Tibial nerve (tissue), 4 donors: ENCODE data around the gene ISM1.
A peak's percentile ranks its signal among the peaks of the same experiment; 100 is the strongest.

ENCODE experiments used
- EP300 ChIP-seq, 2 donors: sonication (generic); formaldehyde crosslinking; IDR thresholded peaks; one replicate each; pipeline ENCODE4 v1.6.1; 2017; ENCODE audit warnings: antibody characterized with exemption in 2 of 2, mild to moderate bottlenecking in 1 of 2
- POLR2A ChIP-seq, 2 donors: fragments of 450-650 bp; IDR thresholded peaks; one replicate each; pipeline ENCODE4 v1.6.1; 2017; ENCODE audit warnings: antibody characterized with exemption in 2 of 2, mild to moderate bottlenecking in 2 of 2, moderate library complexity in 2 of 2
- TF ChIP-seq, protein P1 (sequence below), 5 experiments: fragments of 200-600 bp in 3 of 5; fragments of 450-650 bp in 2 of 5; sonication (generic) in 3 of 5; IDR thresholded peaks; one replicate each; pipeline ENCODE4 v1.5.1; 2016 to 2019; ENCODE audit warnings: antibody characterized with exemption in 5 of 5, mild to moderate bottlenecking in 3 of 5, moderate library complexity in 2 of 5

DNA sequence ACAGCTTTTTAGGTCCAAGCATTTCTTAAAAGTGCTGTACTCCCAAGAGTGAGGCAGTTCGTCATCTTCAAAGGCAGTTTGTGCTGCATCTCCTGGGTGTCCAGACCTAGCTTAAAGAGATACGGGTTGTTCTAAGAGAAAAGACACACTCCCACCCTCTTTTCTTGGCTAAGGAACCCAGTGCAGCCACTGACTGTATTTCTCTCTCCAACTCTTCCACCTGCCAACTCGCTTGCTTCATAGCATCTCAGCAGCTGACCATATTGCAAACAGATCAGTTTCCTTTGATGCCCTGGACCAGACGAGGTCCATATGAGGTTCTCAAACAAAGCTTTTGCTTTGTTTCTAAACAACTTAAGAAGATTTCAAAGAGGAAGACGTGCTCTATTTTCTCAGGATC is 101.1 kb downstream of the ISM1 start:
- TF ChIP-seq, protein P1, sequence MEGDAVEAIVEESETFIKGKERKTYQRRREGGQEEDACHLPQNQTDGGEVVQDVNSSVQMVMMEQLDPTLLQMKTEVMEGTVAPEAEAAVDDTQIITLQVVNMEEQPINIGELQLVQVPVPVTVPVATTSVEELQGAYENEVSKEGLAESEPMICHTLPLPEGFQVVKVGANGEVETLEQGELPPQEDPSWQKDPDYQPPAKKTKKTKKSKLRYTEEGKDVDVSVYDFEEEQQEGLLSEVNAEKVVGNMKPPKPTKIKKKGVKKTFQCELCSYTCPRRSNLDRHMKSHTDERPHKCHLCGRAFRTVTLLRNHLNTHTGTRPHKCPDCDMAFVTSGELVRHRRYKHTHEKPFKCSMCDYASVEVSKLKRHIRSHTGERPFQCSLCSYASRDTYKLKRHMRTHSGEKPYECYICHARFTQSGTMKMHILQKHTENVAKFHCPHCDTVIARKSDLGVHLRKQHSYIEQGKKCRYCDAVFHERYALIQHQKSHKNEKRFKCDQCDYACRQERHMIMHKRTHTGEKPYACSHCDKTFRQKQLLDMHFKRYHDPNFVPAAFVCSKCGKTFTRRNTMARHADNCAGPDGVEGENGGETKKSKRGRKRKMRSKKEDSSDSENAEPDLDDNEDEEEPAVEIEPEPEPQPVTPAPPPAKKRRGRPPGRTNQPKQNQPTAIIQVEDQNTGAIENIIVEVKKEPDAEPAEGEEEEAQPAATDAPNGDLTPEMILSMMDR (IDR thresholded peaks at IDR 0.05) = no peak
- TF ChIP-seq POLR2A (IDR thresholded peaks at IDR 0.05) = no peak
- peak in 1 of 2 donors; percentile 37 for TF ChIP-seq EP300 (IDR thresholded peaks at IDR 0.05)
